ENCODE measurements around the gene ITPKC. TPM values are rescaled to one million over a fixed set of nuclear protein-coding genes. Genes with fewer than 3 reads are reported as not detected.

The ITPKC gene
- total and polyA plus RNA-seq, 7 donors = 17.4 to 39.6 (median 24.5) TPM

DNA sequence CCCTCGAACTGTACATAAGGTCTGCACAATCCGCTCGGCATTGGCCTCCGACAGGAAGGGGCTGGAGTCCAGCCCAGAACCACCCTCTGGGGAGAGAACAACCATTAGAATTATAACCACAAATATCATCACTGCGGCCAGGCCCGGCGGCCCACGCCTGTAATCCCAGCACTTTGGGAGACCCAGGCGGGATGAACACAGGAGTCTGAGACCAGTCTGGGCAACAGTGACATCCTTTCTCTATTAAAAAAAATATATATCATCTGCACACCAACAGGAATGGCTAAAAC, 11.6 kb upstream of the ITPKC start:
- no peaks in the 10 kb centered on the region for H3K27me3 ChIP-seq
- TF ChIP-seq, protein P1, sequence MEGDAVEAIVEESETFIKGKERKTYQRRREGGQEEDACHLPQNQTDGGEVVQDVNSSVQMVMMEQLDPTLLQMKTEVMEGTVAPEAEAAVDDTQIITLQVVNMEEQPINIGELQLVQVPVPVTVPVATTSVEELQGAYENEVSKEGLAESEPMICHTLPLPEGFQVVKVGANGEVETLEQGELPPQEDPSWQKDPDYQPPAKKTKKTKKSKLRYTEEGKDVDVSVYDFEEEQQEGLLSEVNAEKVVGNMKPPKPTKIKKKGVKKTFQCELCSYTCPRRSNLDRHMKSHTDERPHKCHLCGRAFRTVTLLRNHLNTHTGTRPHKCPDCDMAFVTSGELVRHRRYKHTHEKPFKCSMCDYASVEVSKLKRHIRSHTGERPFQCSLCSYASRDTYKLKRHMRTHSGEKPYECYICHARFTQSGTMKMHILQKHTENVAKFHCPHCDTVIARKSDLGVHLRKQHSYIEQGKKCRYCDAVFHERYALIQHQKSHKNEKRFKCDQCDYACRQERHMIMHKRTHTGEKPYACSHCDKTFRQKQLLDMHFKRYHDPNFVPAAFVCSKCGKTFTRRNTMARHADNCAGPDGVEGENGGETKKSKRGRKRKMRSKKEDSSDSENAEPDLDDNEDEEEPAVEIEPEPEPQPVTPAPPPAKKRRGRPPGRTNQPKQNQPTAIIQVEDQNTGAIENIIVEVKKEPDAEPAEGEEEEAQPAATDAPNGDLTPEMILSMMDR (IDR thresholded peaks at IDR 0.05) = no peak
- TF ChIP-seq POLR2A (IDR thresholded peaks at IDR 0.05) (no peak), EP300 (IDR thresholded peaks at IDR 0.05) (no peak), POLR2AphosphoS5 (IDR thresholded peaks at IDR 0.05) (no peak)
- intact Hi-C loops (cut with DNase I) = no loop called here
- no peak overlapping the region for H3K4me3 ChIP-seq
- H3K36me3 ChIP-seq = peaks cover 12 to 90% (median 45%) of the 10 kb centered on the region in 4 donors
- H3K9me3 ChIP-seq = no peaks in the 10 kb centered on the region
- peaks cover 0 to 19% (median 10%) of the 10 kb centered on the region in 4 donors for H3K4me1 ChIP-seq
- WGBS, 2 donors = 96 to 98% methylated on average over 9 of the region's 9 CpGs
- H3K27ac ChIP-seq = no peak overlapping the region
- no peak for DNase-seq

DNA sequence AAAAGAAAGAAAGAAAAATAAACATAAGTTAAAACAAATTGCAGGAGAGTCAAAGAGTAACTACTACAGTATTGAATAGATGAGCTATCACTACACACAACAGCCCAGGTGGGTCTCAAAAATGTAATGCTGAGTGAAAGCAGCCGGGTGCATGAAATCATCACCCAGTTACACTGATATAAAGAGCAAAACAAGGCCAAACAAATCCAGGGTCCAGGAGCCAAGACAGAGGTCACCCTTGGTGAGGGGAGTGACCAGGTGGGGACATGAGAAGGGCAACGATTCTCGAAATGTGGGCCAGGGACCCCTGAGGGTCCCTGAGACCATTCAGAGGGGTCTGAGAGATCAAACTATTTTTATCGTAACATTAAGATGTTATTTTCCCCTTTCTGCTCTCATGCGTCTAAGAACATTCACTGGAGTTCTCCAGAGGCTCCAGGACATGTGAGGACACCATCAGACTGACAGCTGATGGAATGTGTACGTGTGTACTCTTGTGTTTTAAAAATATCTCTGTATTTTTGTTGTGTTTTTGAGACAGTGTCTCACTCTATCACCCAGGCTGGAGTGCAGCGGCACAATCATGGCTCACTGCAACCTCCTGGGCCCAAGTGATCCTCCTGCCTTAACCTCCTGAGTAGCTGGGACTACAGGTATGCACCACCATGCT, 10.8 kb upstream of the ITPKC start:
- H3K27me3 ChIP-seq = no peaks in the 10 kb centered on the region
- H3K36me3 ChIP-seq = peaks cover 12 to 91% (median 48%) of the 10 kb centered on the region in 4 donors
- intact Hi-C loops (cut with DNase I) = no loop called here
- no peaks in the 10 kb centered on the region for H3K9me3 ChIP-seq
- no peak for TF ChIP-seq POLR2AphosphoS5 (IDR thresholded peaks at IDR 0.05)
- TF ChIP-seq POLR2A (IDR thresholded peaks at IDR 0.05) = no peak
- no peak for TF ChIP-seq EP300 (IDR thresholded peaks at IDR 0.05)
- TF ChIP-seq, protein P1 (IDR thresholded peaks at IDR 0.05) = no peak
- 92 to 94% methylated on average over 7 of the region's 7 CpGs for WGBS, 2 donors
- DNase-seq = no peak
- H3K27ac ChIP-seq = no peak overlapping the region
- H3K4me3 ChIP-seq = no peak overlapping the region
- H3K4me1 ChIP-seq = peaks cover 0 to 19% (median 10%) of the 10 kb centered on the region in 4 donors

DNA sequence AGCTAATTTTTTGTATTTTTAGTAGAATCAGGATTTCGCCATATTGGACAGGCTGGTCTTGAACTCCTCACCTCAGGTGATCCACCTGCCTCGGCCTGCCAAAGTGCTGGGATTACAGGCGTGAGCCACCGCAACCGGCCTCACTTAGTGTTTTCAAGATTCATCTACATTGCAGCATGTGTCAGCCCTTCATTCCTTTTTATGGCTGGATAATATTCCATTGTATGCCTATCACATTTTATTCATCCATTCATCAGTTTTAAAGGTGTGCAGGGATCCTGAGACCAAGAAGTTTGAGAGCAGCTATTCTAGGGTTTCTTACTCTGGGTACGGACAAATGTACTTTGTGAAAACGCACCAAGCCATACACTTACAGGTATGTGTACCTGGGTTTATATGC, 9.3 kb upstream of the ITPKC start:
- Histone ChIP-seq H3K36me3 (peaks cover 12 to 93% (median 47%) of the 10 kb centered on the region in 4 donors), H3K9me3 (no peaks in the 10 kb centered on the region), H3K27me3 (no peaks in the 10 kb centered on the region), H3K4me3 (no peak overlapping the region), H3K4me1 (peaks cover 0 to 12% (median 7%) of the 10 kb centered on the region in 4 donors), H3K27ac (no peak overlapping the region)
- TF ChIP-seq, protein P1 (IDR thresholded peaks at IDR 0.05) = no peak
- TF ChIP-seq POLR2AphosphoS5 (IDR thresholded peaks at IDR 0.05) (no peak), POLR2A (IDR thresholded peaks at IDR 0.05) (no peak), EP300 (IDR thresholded peaks at IDR 0.05) (no peak)
- WGBS, 2 donors = 96% methylated on average over 7 of the region's 7 CpGs
- intact Hi-C loops (cut with DNase I) = no loop called here
- no peak for DNase-seq

DNA sequence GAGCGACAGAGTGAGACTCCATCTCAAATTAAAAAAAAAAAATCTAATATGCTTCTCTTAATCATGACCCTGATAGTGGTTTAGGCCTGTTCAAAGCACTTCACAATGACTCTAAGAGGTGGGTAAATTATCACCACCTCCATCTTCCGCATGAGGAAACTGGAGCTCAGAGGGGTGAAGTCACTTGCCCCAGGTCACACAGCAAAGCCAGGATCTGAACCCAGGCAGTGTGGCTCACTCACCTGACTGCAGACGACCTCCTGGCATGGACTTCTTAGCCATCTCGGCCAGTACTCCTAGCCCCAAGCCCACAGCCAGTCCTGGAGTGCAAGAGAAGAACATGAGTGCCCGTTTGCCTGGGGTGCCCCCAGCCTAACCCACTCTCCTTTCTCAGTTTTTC, 7.1 kb upstream of the ITPKC start:
- DNase-seq = no peak
- TF ChIP-seq POLR2A (IDR thresholded peaks at IDR 0.05) = no peak
- TF ChIP-seq POLR2AphosphoS5 (IDR thresholded peaks at IDR 0.05) = no peak
- TF ChIP-seq EP300 (IDR thresholded peaks at IDR 0.05) = no peak
- TF ChIP-seq, protein P1 (IDR thresholded peaks at IDR 0.05) = no peak
- Histone ChIP-seq H3K9me3 (no peaks in the 10 kb centered on the region), H3K4me1 (peaks cover 0 to 9% (median 9%) of the 10 kb centered on the region in 4 donors), H3K4me3 (no peak overlapping the region), H3K27ac (no peak overlapping the region), H3K36me3 (peaks cover 6 to 83% (median 37%) of the 10 kb centered on the region in 4 donors), H3K27me3 (no peaks in the 10 kb centered on the region)
- 94 to 95% methylated on average over 5 of the region's 5 CpGs for WGBS, 2 donors
- intact Hi-C loops (cut with DNase I) = loop anchor here (10.0 kb wide), 2 partner anchors 265 to 1305 kb away; partner anchors contain the start of genes SERTAD3 and ZFP36
